SIG-M5 treated with dmso at 0.1 percent for 504 hours (cell line): ENCODE measurements around the gene CDKN1C.

Experiments
- DNase-seq: peaks from one replicate; lab custom pipeline; 2025; ENCODE audit not compliant: unreplicated experiment; lab: John Stamatoyannopoulos, UW

Gene CDKN1C

DNA sequence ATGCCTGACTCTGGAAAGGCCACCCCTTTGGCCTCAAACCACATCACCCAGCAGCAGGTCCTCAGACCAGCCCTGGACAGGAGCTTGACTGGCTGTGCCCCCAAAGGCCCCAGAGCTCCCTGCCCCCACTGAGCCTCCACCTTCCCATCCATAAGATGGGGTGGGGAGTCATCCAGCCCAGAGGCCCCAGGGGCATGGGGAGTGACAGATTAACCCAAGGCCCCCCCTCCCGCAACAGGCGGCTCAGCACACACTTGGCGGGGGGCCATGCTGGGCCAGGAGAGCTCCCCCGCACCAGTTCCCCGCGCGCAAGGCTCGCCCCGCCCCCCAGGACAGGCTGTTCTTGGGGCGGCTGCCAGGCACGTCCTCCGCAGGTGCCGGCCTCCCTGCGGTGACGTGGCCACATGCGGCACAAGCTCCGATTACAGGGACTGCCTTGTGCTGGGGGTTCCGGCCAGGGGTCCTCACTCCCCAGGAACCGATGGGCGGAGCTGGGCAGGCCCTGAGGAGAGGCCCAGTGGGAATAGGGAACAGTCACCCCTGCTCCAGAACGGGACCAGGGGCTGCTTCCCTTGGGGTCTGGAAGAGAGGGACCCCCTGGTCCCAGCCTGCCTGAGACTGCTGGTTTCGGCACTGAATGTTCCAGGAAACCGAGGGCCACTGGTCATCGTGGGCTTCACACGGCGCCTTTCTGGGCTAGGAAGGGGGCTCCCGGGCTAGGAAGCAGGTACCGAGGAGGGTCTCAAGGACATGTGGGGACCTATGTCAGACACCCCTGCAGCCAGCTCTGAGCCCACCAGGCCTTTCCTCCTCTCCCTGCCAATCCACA is 5.1 kb upstream of the CDKN1C start:
- no peak for DNase-seq

DNA sequence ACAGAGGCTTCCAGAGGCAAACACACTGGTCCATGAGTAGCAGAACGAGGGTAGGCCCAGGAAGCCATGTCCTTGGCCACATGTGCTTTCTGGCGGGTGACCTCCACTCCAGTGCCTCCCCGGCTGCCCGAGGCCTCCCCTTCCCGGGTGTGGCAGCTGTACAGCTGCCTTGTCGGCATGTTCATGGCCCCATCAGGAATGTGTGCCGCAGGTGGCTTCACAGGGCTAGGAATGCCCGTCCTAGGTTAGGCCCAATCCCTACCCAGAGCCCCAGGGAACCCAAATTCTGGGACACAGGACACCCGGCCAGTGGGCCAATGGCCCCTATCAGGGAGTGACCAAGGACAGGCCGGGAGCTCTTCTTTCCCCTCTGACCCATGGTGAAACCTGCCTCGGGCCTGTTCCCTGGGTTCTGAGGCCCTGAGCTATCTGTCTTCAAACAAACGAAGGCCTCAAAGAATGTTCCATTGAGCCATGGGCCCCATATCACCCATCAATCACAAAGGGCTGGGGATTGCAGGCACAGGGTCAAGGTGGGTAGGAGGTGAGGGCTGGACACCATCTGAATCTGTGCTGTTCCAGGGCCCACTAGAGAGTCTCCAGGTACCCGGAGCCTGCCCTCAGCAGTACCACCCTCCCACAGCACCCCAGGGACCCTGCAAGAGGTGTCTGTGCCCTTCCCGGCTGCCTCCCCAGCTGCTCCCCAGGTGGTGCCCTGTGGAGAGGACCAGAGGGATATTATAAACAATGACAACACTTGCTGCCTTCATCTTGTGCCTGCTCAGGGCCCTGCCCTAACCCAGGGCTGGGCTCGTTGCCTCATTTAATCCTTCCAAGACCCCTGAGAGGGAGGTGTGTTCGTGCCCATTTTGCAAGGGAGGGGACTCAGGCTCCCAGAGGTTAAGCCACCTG is 4.0 kb upstream of the CDKN1C start:
- DNase-seq = no peak

DNA sequence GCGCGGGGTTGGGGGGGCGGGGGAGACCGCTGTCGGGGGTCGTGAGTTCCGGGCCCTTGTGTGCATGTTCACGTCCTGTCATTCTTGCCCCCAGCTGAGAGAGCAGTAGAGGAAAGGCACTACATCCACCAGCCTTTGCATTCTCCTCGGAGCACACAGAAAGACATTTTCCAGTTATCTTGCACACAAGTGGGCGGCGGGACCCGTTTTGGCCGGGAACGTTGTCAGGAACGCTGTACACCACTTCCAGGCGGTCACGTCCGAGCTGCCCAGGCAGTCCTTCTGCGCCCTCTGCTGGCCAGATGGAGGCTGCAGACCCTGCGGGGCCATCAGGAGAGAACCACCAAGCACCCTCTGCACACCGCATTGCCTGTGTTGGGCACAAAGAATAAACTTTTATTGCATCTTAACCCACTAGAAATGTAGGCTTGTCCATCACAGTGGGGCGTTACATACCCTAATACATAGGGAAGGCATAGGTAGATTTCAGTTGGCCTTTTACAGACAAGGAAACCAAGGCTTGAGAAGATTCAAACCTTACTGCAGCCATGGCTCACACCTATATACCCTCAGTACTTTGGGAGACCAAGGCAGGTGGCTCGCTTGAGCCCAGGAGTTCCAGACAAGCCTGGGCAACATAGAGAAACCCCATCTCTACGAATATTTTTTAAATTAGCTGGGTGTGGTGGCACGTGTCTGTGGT is 2.8 kb upstream of the CDKN1C start:
- peak; percentile 50 for DNase-seq

DNA sequence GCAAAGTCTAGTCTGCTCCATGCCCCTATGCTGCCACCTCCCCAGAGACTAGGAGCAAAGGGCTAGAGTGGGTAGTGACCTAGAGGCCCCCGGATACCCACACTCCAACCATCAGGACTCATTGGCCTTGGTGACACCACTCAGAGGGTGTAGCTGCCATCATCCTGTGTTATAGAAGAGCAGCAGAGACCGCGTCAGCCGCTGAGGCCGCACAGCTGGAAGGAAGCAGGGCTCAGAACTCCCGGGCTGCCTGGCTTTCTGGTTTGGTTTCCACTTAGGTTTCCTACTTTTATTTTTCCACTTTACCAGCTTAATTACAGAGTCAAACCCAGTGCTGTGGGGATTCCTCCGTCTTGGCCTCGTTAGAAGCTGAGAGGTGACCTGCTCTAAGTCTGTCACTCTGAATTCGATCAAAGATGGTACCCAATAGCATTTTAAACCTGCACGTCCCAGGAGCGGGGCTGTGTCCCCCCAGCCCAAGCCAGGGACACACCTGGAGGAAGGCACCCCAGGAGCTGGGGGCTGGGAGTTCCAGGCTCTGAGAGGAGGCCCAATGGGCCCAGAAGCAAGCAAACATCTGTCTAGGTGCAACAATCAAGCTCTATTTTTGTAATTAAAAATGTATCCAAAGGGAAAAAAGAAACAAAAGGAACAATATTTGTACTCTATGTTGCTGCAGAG is 2.1 kb upstream of the CDKN1C start:
- no peak for DNase-seq

DNA sequence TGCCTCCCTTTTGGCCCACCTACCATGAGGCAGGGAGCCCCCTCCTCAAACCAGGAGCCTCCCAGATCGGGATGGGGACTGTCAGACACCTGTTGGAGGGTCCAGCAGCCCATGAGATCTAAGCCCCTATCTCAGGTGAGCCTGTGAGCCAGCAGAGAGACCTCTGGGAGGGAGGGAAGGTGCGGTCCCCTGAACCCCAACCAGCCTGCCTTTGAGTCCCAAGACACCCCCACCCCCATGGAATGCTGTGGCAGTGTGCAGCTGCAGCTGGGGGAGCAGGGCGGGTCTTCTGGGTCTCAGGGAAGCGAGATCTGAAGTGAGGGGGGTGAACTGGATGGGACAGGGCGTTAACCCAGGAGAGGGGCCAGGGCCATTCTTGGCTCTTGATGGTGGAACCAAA is 1.4 kb upstream of the CDKN1C start:
- DNase-seq = no peak

DNA sequence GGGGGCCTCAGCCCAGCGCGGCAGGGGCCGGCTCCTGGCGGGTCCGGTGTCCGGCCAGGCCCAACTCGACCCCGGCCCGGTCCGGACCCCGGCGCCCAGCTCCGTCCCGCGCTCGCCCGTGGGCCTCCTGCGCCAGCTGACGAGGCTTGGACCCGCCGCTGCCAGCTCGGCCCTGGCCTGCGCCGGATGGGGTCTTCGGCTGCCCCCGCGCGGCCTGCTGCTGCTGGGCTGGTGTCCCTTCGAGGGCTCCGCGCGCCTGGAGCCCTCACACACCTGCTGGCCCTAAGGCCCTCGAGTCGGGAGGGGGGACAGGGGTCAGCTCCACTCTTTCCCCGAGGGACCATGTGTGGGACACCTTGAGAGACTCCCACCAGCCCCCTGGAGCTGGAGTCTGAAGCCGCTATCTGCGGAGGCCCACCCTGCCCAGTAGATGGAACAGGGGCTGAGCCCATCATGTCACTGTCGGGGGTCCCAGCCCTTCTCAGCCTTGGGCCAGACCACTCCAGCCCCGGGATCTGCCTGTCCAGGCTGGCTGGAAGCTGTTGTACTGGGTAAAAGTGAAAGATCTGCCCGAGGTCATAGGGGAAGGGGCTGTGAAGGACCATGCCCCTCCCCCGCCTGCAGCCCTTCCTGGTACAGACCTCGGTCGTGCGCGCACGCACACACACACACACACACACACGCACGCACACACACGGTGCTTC is 768 bp upstream of the CDKN1C start:
- no peak for DNase-seq

DNA sequence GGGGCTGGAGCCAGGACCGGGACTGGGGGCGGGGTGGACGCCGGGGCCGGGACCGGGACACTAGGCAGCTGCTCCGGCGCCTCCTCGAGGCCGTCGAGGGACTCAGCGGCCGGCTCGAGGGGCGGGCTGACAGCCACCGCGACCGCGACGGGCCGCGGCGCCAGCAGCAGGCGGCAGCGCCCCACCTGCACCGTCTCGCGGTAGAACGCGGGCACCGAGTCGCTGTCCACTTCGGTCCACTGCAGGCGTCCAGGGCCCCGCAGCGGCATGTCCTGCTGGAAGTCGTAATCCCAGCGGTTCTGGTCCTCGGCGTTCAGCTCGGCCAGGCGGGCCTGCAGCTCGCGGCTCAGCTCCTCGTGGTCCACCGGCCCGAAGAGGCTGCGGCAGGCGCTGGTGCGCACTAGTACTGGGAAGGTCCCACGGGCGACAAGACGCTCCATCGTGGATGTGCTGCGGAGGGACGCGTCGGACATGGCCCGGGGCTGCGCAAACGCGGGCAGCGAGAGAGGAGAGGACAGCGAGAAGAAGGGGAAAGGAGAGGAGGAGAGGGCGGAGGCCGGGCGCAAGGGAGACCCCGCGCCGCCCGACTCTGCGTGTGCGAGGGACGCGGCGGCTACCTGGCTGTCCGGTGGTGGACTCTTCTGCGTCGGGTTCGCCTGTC is 428 bp downstream of the CDKN1C start:
- DNase-seq = no peak

DNA sequence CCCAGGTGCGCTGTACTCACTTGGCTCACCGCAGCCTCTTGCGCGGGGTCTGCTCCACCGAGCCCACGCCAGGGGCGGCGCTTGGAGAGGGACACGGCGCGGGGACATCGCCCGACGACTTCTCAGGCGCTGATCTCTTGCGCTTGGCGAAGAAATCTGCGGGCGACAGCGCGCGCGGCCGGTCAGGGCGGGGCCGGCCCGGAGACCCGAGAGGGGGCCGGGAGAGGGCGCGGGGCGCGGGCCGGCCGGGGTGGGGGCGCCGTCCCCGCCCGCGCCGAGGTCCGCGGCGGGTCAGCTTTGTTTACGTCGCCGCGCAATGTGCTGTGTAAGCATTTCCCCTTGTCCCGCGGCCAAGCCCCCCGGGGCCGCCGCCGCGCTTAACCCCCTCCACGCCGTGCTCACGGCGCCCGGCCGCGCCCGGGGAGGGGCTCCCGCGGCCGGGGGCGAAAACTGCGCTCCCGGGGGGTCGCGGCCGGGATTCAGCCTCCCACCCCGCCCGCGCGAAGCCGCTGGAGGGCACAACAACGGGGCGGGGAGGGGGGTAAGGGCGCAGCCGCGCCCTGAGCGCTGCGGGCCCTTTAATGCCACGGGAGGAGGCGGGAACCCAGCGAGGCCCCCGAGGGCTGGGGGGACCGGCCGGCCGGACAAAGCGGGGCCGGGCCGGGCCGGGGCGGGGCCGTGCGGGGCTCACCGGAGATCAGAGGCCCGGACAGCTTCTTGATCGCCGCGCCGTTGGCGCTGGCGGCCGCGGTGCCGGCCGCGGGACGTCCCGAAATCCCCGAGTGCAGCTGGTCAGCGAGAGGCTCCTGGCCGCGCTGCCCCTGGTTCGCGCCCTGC is 1.4 kb downstream of the CDKN1C start:
- DNase-seq = no peak

DNA sequence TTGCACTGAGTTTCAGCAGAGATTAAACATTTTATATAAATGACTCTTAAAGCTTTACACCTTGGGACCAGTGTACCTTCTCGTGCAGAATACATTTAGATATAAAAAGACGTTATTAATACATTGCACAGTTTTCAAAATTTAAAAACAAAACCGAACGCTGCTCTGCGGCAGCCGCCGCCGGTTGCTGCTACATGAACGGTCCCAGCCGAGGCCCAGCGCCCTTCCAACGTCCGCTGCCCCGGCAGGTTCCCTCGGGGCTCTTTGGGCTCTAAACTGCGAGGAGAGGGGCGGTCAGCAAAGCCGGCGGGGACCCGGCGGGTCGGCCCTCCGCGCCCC is 2.0 kb downstream of the CDKN1C start:
- DNase-seq = no peak

DNA sequence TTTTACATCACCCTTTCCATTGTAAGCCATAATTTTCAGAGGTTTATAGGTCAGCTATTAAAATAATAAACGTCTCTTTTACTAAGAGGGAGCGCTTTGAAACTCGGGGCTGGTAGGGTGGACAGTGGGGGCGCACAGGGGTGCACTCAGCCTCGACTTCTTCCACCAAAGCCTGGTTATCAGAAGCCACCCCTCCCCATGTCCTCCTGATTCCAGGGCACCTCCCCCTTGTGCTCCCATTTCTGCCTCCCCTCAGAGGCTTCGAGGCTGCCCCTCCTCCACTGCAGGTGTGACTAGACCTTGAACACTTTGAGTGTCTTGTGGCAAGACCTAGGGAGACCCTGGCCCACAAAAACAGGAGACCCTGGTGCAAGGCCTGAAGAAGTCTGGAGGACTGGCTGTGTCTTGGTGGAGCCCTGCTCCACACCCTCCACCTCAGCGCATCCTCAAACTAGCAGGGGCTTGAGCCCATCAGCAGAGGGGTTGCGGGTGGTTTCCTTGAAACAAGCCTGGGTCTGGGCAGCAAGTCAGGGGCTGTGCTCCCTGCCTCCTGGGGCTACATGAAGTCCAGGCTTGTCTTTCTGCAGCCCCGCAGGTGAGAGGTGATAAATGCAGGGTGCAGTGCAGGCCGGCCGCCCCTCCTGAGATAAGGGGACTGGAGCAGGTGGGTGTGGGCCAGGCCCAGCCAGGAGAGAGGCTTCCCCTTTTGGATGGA is 3.0 kb downstream of the CDKN1C start:
- DNase-seq = no peak

DNA sequence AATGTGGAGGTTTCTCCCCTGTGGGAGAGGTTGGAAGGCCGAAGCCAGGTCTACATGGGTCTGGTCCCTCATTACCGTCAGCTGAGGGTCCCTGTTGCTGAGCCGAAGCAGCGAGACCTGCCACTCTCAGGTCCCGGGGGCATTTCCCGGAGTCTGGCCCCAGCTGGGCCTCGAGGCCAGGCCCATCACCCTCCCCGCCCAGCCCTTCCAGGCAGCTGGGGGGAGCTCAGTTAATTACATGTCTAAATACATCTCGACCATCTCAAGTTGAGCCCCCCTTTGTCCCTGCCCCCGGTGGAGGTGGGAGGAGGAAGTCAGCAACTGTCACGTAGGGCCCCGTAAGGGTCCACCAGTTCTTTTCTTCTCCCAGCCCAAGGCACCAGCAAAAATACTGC is 3.6 kb downstream of the CDKN1C start:
- no peak for DNase-seq

DNA sequence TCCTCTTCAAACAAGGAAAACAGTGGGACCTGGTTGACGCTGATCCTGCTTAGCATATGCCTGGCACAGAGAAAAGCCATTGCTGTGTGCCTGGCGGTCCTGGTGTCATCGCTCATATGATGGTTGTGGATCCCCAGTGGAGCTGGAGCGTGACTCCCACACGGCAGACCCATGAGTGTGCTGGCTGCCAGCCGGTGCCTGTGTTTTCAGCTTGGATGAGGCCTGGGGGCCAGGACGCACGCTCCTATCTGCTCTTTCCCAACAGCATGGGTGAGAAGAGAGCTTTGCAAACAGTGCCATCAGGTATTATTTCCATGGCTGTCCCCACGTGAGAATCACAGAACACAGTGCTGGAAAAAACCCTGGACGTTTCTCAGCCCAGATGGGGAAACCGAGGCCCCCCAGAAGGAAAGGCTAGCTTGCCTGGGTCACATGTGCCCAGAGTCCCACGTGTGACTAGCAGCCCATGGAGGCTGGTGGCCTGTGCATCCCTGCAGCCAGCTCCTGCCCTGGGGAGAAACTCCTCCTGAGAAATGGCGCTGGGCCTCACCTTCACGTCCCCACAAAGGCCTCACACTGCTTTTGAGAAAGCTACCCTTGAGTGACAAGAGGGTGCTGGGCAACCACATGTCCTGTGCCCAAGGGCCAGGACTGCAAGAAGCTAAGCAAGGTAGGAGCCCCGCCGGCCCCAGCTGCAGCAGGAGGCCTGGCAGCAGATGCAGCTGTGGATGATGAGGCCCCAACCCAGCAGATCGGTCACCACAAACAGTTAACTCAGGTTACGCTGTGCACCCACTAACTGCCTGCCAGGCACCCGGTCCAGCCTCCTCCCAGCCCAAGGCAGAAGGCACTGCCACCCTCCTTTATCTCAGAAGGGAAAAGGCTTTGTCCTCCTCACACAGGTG is 4.2 kb downstream of the CDKN1C start:
- no peak for DNase-seq

DNA sequence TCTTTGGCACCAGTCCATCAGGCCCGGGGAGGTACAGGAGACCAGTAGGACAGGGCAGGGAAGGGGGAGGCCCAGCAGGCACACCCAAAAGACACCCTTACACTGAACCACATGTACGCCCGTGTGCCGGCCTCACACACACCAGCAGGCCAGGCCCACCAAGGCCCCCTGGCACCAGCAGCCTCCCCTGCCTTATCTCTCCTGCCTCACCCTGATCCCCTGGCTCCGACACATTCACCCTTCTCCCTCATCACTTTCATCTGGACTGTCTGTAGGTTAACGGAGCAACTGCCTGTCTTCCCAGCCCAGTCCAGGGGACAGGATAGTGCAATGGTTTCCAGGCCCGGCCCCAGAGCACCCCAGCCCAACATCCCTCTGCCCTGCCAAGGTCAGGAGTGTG is 4.9 kb downstream of the CDKN1C start:
- DNase-seq = no peak

DNA sequence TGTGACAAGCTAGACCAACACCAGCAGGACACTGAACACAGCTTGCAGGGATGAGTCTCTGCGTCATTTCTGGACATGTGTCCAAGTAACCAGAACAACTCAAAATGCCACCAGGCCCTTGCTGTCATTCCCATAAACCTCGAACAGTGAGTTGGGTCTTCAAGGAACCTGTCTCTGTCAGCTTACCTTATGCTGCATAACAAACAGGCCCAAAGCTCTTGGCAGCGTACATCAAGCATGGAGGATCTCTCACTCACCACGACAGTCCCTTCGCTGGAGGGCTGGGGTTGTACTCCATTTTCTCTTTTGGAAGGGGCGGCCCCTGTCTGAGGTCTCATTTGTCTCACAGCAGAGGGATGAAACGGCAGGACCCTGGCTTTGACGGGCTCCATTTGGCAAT is 6.8 kb downstream of the CDKN1C start:
- no peak for DNase-seq

DNA sequence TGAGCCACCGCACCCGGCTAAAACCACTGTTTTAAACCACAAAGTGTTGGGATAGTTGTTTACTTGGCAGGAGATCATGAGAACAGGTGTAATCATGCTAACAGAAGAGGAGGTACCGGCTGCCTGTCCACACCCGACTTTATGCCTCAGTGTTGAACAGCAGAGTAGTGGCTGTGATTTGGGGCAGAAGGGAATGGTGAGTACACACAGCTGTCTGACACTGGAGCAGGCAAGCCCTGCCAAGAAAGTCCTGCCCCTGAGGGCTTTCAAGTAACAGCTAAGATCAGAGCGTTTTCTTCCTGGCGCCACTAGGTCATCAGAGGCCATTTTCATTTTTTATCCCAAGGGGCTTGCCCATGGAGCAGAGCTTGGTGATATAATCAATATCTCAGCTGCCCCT is 8.1 kb downstream of the CDKN1C start:
- no peak for DNase-seq

DNA sequence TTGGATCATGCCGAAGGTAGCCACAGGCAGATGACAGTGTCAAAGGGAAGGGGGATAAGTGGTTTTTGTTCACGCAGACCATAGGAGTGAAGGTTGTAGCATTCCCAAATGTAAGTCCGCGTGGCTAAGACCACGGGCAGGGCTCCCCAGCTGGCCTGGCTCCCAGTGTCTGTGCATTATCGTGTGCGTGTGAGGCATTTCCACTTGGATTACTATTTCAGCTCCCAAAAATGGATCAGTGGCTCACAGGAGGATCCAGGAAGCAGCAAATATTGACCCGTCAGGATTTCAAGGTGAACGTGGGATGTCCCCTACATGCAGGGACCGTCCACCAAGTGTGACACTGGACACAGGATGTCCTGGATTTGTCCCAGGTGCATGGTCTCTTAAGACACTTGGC is 10.6 kb downstream of the CDKN1C start:
- DNase-seq = no peak

DNA sequence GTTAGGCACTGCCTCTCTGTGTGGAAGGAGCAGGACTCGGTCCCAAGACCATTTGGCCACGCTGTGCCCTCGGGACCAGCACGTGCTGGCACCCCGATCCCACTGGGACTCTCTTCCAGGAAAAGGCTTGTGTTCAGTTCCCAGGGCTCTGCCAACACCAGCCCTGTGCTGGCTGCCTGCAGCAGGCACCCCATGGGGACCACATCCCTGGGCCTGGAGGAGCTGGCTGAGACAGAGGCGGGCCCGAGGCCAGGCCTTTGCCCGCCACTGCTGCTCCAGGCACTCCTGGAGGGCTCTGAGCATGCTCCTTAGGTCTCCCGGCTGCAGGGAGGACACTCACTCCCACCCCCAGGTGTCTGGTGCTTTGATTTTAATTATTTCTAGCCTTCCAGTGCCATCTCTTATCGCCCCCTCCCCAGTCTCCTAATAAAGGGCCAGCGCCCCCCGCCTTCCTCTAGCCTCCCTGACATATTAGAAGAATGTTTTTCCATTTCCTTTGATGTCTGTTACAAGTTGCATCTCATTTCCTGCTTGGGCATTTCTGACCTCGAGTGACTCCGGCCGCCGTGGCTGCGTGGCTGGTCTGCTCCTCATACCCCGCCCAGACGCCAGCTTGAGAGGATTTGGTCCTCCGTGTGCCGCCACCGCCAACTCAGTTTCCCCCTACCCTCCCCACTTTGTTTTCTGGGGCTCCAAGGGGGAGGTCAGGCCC is 14.4 kb downstream of the CDKN1C start:
- DNase-seq = no peak
